B cell (primary cell): ENCODE data around the gene ERGIC1.

Source experiments
- CTCF ChIP-seq: fragments of 200-600 bp; IDR thresholded peaks from one replicate; pipeline ENCODE4 v1.8.0; 2022; ENCODE audit warnings: antibody characterized with exemption, mild to moderate bottlenecking
- EZH2 ChIP-seq: IDR thresholded peaks from 2 replicates; pipeline ENCODE4 v1.6.1; 2012; ENCODE audit warnings: borderline replicate concordance, low read depth, mild to moderate bottlenecking, moderate library complexity, low read length; ENCODE audit not compliant: insufficient read depth, poor library complexity, severe bottlenecking

- no peak for TF ChIP-seq EZH2
- TF ChIP-seq CTCF, result no peak
Measured at GRCh38 chr5:172873513-172873912, 39.5 kb downstream of the ERGIC1 start.
